Trophoblast cell (in vitro differentiated cells and primary cell): ENCODE measurements around the gene BLOC1S4.
A peak's percentile ranks its signal among the peaks of the same experiment; 100 is the strongest.

ENCODE experiments used
- DNase-seq, 2 donors: peaks; one replicate each; pipeline ENCODE4 v3.0.0-alpha.2; 2016
- H2AFZ ChIP-seq: 2 replicates; pipeline ENCODE4 v1.6.1; 2013; ENCODE audit warnings: low read length, moderate library complexity, mild to moderate bottlenecking; ENCODE audit not compliant: insufficient read depth, poor library complexity
- H2AK5ac ChIP-seq: 2 replicates; pipeline ENCODE4 v1.6.1; 2013; ENCODE audit warnings: mild to moderate bottlenecking, low read length
- H2BK120ac ChIP-seq: 2 replicates; pipeline ENCODE4 v1.6.1; 2013; ENCODE audit warnings: low read length, mild to moderate bottlenecking, moderate library complexity; ENCODE audit not compliant: insufficient read depth, poor library complexity
- H2BK12ac ChIP-seq: 2 replicates; pipeline ENCODE4 v1.6.1; 2013; ENCODE audit warnings: mild to moderate bottlenecking, low read length, moderate library complexity
- H2BK5ac ChIP-seq: 2 replicates; pipeline ENCODE4 v1.6.1; 2013; ENCODE audit warnings: low read length, low read depth, moderate library complexity, mild to moderate bottlenecking; ENCODE audit not compliant: poor library complexity
- H3K14ac ChIP-seq: 2 replicates; pipeline ENCODE4 v1.6.1; 2013; ENCODE audit warnings: mild to moderate bottlenecking, low read length
- H3K18ac ChIP-seq: 2 replicates; pipeline ENCODE4 v1.6.1; 2013; ENCODE audit warnings: mild to moderate bottlenecking, low read length
- H3K23ac ChIP-seq: 2 replicates; pipeline ENCODE4 v1.6.1; 2013; ENCODE audit warnings: low read length
- H3K27ac ChIP-seq: 2 replicates; pipeline ENCODE4 v1.5.1; 2013; ENCODE audit warnings: low read depth, mild to moderate bottlenecking, inconsistent platforms, low read length, moderate library complexity
- H3K27me3 ChIP-seq: 2 replicates; pipeline ENCODE4 v1.6.1; 2013; ENCODE audit warnings: inconsistent platforms, mild to moderate bottlenecking, low read length, moderate library complexity; ENCODE audit not compliant: insufficient read depth
- H3K36me3 ChIP-seq, 2 experiments: 1 replicate in 1 of 2; 2 replicates in 1 of 2; pipeline ENCODE4 v1.6.1; 2013; ENCODE audit warnings: low read length in 2 of 2, mild to moderate bottlenecking in 2 of 2, moderate library complexity in 1 of 2; ENCODE audit not compliant: insufficient read depth in 2 of 2, control insufficient read depth in 1 of 2
- H3K4ac ChIP-seq: 2 replicates; pipeline ENCODE4 v1.6.1; 2013; ENCODE audit warnings: low read depth, mild to moderate bottlenecking, low read length, moderate library complexity
- H3K4me1 ChIP-seq, 2 experiments: 1 replicate in 1 of 2; 2 replicates in 1 of 2; pipeline ENCODE4 v1.6.1; 2013; ENCODE audit warnings: low read length in 2 of 2, mild to moderate bottlenecking in 2 of 2, moderate library complexity in 1 of 2; ENCODE audit not compliant: insufficient read depth in 2 of 2, control insufficient read depth in 1 of 2
- H3K4me2 ChIP-seq: 2 replicates; pipeline ENCODE4 v1.6.1; 2013; ENCODE audit warnings: inconsistent platforms, mild to moderate bottlenecking, low read length, moderate library complexity
- H3K4me3 ChIP-seq: 2 replicates; pipeline ENCODE4 v1.5.1; 2013; ENCODE audit warnings: mild to moderate bottlenecking, low read depth, low read length, inconsistent platforms
- H3K79me1 ChIP-seq: one replicate; pipeline ENCODE4 v1.6.1; 2013; ENCODE audit warnings: low read length
- H3K79me2 ChIP-seq: 2 replicates; pipeline ENCODE4 v1.6.1; 2013; ENCODE audit warnings: low read length, mild to moderate bottlenecking; ENCODE audit not compliant: control insufficient read depth, insufficient read depth, poor library complexity
- H3K9ac ChIP-seq: 2 replicates; pipeline ENCODE4 v1.6.1; 2013; ENCODE audit warnings: mild to moderate bottlenecking, low read length
- H3K9me3 ChIP-seq: 2 replicates; pipeline ENCODE4 v1.6.1; 2013; ENCODE audit warnings: low read depth, mild to moderate bottlenecking, control low read depth, inconsistent platforms, low read length; ENCODE audit not compliant: insufficient read depth
- H4K12ac ChIP-seq: 2 replicates; pipeline ENCODE4 v1.6.1; 2013; ENCODE audit warnings: low read depth, mild to moderate bottlenecking, low read length, moderate library complexity
- H4K8ac ChIP-seq: 2 replicates; pipeline ENCODE4 v1.6.1; 2013; ENCODE audit warnings: low read depth, mild to moderate bottlenecking, low read length, moderate library complexity
- H4K91ac ChIP-seq: one replicate; pipeline ENCODE4 v1.6.1; 2013; ENCODE audit warnings: low read depth, mild to moderate bottlenecking, low read length, moderate library complexity
- WGBS: extraction: QIAGEN DNeasy Blood & Tissue Kit; methylation state at CpG from one replicate; pipeline ENCODE4 v1.1.7; 2013; ENCODE audit warnings: missing lambda C conversion rate; ENCODE audit not compliant: insufficient read length, insufficient coverage; ENCODE audit errors: extremely low coverage; 5-methylcytosine and 5-hydroxymethylcytosine counted together

Gene BLOC1S4

GRCh38 chr4:6676722-6677558 lies 39.0 kb upstream of the BLOC1S4 start:
- no peak overlapping the region for H2BK12ac ChIP-seq
- peak overlapping the region; percentile 16 for H3K4me3 ChIP-seq
- H3K18ac ChIP-seq: peak overlapping the region; percentile 28
- H3K14ac ChIP-seq: no peak overlapping the region
- DNase-seq: no peak
- no peak overlapping the region for H3K23ac ChIP-seq
- WGBS: no CpG with 5 or more reads among the region's 21 CpGs
- H4K8ac ChIP-seq: no peak overlapping the region
- peaks cover 0 to 9% of the 10 kb centered on the region in 2 experiments for H3K4me1 ChIP-seq
- no peaks in the 10 kb centered on the region for H3K27me3 ChIP-seq
- H3K27ac ChIP-seq: no peak overlapping the region
- H2BK120ac ChIP-seq: no peak overlapping the region
- H3K36me3 ChIP-seq: peaks cover 4 to 7% of the 10 kb centered on the region in 2 experiments
- H2AFZ ChIP-seq: peak overlapping the region; percentile 17
- H3K4me2 ChIP-seq: no peak overlapping the region
- H2AK5ac ChIP-seq: no peak overlapping the region
- H2BK5ac ChIP-seq: no peak overlapping the region
- no peak overlapping the region for H3K4ac ChIP-seq
- no peak overlapping the region for H3K9ac ChIP-seq
- no peak overlapping the region for H4K12ac ChIP-seq
- H3K79me2 ChIP-seq: peaks cover 3% of the 10 kb centered on the region
- H3K9me3 ChIP-seq: no peaks in the 10 kb centered on the region
- H3K79me1 ChIP-seq: peaks cover 2% of the 10 kb centered on the region
- no peak overlapping the region for H4K91ac ChIP-seq

GRCh38 chr4:6680372-6681034 lies 35.5 kb upstream of the BLOC1S4 start:
- H3K14ac ChIP-seq: no peak overlapping the region
- WGBS: no CpG with 5 or more reads among the region's 10 CpGs

GRCh38 chr4:6681191-6681590 lies 34.8 kb upstream of the BLOC1S4 start:
- Histone ChIP-seq H2BK120ac (no peak overlapping the region), H3K27me3 (no peaks in the 10 kb centered on the region), H3K23ac (no peak overlapping the region), H2BK5ac (no peak overlapping the region), H2AFZ (no peak overlapping the region), H4K12ac (no peak overlapping the region), H4K91ac (no peak overlapping the region), H3K4me2 (no peak overlapping the region), H2AK5ac (no peak overlapping the region), H3K18ac (no peak overlapping the region), H3K4ac (no peak overlapping the region), H3K14ac (no peak overlapping the region), H2BK12ac (no peak overlapping the region), H3K36me3 (peaks cover 2 to 4% of the 10 kb centered on the region in 2 experiments), H4K8ac (no peak overlapping the region), H3K4me3 (no peak overlapping the region), H3K9ac (no peak overlapping the region), H3K9me3 (no peaks in the 10 kb centered on the region), H3K27ac (no peak overlapping the region), H3K79me2 (no peaks in the 10 kb centered on the region), H3K4me1 (peaks cover 3 to 5% of the 10 kb centered on the region in 2 experiments), H3K79me1 (no peaks in the 10 kb centered on the region)
- no CpG with 5 or more reads among the region's 9 CpGs for WGBS
- DNase-seq: no peak

More at GRCh38 chr4:6680372-6681034, 35.5 kb upstream of the BLOC1S4 start:
- H4K91ac ChIP-seq: no peak overlapping the region
- H3K18ac ChIP-seq: no peak overlapping the region
- no peak overlapping the region for H2AK5ac ChIP-seq
- no peaks in the 10 kb centered on the region for H3K79me2 ChIP-seq
- no peak overlapping the region for H4K12ac ChIP-seq
- no peak overlapping the region for H2BK12ac ChIP-seq
- peaks cover 3 to 5% of the 10 kb centered on the region in 2 experiments for H3K4me1 ChIP-seq
- no peak overlapping the region for H2BK120ac ChIP-seq
- H3K4ac ChIP-seq: no peak overlapping the region
- DNase-seq: no peak
- H3K9ac ChIP-seq: no peak overlapping the region
- H2AFZ ChIP-seq: no peak overlapping the region
- no peak overlapping the region for H3K27ac ChIP-seq
- no peaks in the 10 kb centered on the region for H3K27me3 ChIP-seq
- peaks cover 4 to 7% of the 10 kb centered on the region in 2 experiments for H3K36me3 ChIP-seq
- no peaks in the 10 kb centered on the region for H3K9me3 ChIP-seq
- H4K8ac ChIP-seq: no peak overlapping the region
- no peaks in the 10 kb centered on the region for H3K79me1 ChIP-seq
- no peak overlapping the region for H3K4me2 ChIP-seq
- no peak overlapping the region for H3K23ac ChIP-seq
- H3K4me3 ChIP-seq: no peak overlapping the region
- no peak overlapping the region for H2BK5ac ChIP-seq

GRCh38 chr4:6682862-6683590 lies 32.9 kb upstream of the BLOC1S4 start:
- H3K23ac ChIP-seq: no peak overlapping the region
- no peak overlapping the region for H3K4me2 ChIP-seq
- H3K79me1 ChIP-seq: peaks cover 4% of the 10 kb centered on the region
- no peak overlapping the region for H3K4me3 ChIP-seq
- no peak overlapping the region for H3K9ac ChIP-seq
- H3K79me2 ChIP-seq: peaks cover 1% of the 10 kb centered on the region
- peaks cover 5% of the 10 kb centered on the region for H3K9me3 ChIP-seq
- H4K8ac ChIP-seq: peak overlapping the region; percentile 31
- H3K14ac ChIP-seq: no peak overlapping the region
- WGBS: no CpG with 5 or more reads among the region's 11 CpGs
- H2BK120ac ChIP-seq: peak overlapping the region; percentile 7
- no peaks in the 10 kb centered on the region for H3K27me3 ChIP-seq
- peaks cover 6 to 7% of the 10 kb centered on the region in 2 experiments for H3K4me1 ChIP-seq
- H2AFZ ChIP-seq: no peak overlapping the region
- no peak overlapping the region for H4K91ac ChIP-seq
- no peak overlapping the region for H3K27ac ChIP-seq
- H2BK12ac ChIP-seq: peak overlapping the region; percentile 3
- no peak overlapping the region for H2BK5ac ChIP-seq
- H2AK5ac ChIP-seq: peak overlapping the region; percentile 2
- no peak for DNase-seq
- no peak overlapping the region for H3K18ac ChIP-seq
- peaks cover 0 to 2% of the 10 kb centered on the region in 2 experiments for H3K36me3 ChIP-seq
- H3K4ac ChIP-seq: no peak overlapping the region
- H4K12ac ChIP-seq: no peak overlapping the region
